HG03378 (cell line): ENCODE data around the gene PLEKHG3.
"Not testable (repeated sequence)": the region's sequence is repeated elsewhere in the genome, so short reads cannot be mapped to it uniquely, and the experiment has no call there.

Source experiments
- ATAC-seq: cut with Tn5 transposase; IDR thresholded peaks from one replicate; pipeline ENCODE4 v1.9.1; 2021; ENCODE audit warnings: mild to moderate bottlenecking, moderate library complexity; ENCODE audit not compliant: unreplicated experiment

The PLEKHG3 gene

GRCh38 chr14:64686282-64686615, 18.0 kb upstream of the PLEKHG3 start:
- ATAC-seq: no peak

DNA sequence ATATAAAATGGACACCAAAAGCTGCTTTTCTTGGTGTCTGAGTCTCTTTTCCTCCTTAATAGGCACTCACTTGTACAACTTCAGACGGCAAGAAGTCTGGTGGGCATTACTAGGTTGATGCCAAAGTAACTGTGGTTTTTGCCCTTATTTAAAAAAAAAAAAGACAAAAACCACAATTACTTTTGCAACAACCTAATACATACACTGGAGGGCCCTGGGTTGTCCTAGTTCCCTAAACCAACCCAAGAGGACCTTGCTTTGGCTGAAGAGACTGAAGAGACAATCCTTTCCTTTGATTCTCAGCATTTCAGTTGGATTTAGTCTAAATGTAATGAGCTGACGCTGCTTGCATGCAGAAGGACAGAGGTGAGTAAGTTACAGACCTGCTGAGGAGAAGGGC, 16.2 kb upstream of the PLEKHG3 start:
- ATAC-seq: no peak

GRCh38 chr14:64688811-64689281, 15.4 kb upstream of the PLEKHG3 start:
- no peak for ATAC-seq

GRCh38 chr14:64689289-64689688, 14.9 kb upstream of the PLEKHG3 start:
- no peak for ATAC-seq

- ATAC-seq: not testable (repeated sequence)
Measured at GRCh38 chr14:64690607-64691006, 13.6 kb upstream of the PLEKHG3 start.

DNA sequence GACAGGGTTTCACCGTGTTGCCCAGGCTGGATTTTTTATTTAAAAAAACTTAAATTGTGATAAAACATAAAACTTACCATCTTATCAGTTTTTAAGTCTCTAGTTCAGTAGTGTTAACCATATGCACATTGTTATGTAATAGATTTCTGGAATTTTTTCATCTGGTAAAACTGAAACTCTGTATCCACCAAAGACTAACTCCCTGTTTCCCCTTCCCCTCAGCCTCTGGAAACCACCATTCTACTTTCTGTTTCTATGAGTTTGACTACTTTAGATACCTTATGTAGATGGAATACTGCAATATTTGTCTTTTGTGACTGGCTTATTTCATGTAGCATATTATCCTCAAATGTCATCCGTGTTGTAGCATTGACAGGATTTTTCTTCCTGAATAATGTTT, 12.8 kb upstream of the PLEKHG3 start:
- ATAC-seq: no peak

DNA sequence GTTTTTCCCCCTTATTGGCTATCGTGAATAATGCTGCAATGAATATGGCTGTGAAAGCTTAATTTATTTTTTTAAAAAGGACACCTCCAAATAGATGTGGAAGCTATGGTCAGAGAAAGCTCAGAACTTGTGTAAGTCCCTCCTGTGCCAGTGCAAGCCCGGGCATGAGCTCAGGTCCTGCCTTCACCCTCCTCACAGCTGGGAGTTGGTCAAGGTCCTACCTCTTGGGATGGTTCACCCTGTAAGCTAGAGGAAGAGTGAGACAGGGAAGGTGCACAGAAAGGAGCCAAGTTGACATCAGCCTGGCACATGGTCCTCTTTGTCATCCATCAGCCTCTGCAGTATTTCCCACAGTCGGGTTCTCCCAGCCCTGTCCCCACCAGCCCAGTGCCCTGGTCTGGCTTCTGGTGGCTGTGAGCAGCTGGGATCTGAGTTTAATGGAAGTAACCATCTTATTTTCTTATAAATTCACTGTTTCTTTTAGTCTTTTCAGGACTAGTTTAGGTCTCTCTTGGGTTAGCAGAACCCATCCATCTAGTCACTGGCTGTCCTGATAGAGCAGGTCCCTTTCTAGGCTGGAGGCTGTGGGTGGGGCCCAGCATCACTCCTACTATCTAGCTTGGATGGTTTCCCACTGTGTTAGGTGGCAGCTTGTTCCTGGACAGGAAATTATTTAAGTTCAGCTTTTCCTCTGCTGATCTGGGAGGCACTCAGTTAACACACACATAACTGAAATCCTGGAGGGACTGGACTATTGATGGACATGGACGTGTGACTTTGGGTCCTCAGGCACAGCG, 11.8 kb upstream of the PLEKHG3 start:
- no peak for ATAC-seq

- no peak for ATAC-seq
Measured at GRCh38 chr14:64692986-64693809, 11.0 kb upstream of the PLEKHG3 start.

GRCh38 chr14:64693810-64694165, 10.4 kb upstream of the PLEKHG3 start:
- ATAC-seq: no peak

DNA sequence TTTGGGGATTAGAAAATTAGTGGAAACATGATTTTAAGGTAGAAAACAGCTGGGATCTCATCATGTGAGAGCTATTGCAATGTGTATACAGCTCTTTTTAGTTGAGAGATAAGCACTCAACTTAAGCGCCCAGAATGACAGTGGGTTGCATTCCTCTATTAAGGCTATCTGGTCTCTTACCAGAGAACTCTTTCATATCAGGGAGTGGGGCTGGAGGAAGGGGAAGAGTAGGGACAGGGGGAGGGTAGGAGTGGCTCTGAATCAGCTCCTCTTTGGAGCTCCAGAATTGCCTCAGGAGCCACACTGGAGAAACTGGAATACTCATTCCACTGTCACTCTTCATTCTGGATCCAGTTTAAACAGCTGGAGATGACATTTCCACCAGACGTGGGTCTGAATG, 9.2 kb upstream of the PLEKHG3 start:
- ATAC-seq: no peak

DNA sequence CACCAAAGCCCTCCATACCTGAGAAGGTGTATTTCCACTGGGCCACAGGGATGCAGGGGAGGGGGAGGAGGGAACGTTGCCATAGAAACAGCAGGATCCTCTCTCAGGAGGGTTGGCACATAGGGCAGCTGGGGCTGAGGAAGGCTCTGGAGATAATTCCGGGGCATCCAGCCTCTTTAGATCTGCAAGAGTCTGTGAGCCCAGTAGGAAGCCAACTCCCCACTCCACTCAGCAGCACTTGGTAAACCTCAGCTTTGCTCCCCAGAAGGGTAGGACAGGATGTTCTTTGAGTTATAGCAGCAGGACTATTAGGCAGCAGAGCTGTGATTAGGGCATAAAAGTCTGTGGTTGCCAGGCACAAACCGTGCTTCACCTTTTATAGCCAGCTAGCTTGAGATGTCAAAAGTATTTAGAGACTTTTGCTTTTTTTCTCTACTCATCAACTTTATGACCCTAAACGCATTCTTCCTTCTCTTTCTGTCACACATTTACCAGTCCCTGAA, 7.8 kb upstream of the PLEKHG3 start:
- ATAC-seq: no peak

DNA sequence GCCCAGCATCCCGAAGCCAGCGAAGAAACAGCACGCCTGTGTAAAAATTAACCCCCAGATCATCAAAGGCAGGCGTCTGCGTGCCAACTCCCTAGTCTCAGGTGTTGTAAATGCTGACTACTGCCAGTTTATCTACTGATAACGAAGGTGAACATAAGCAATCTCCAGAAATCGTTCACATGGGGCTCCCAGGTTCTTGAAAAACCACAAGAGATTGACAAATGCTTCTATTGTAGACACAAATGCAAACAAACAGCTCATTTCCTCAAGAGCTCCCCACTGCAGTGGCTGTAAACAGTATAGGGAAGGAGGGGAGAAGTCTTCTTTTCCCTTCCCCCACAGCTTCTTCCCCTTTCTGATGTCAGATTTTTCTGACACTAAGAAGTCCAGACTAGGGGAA, 5.3 kb upstream of the PLEKHG3 start:
- no peak for ATAC-seq

GRCh38 chr14:64700290-64700689, 3.9 kb upstream of the PLEKHG3 start:
- no peak for ATAC-seq

- ATAC-seq: no peak
Measured at GRCh38 chr14:64700894-64701293, 3.3 kb upstream of the PLEKHG3 start.

GRCh38 chr14:64701660-64702059, 2.6 kb upstream of the PLEKHG3 start:
- no peak for ATAC-seq

GRCh38 chr14:64702493-64703394, 1.5 kb upstream of the PLEKHG3 start:
- ATAC-seq: no peak

GRCh38 chr14:64703395-64704142, 655 bp upstream of the PLEKHG3 start:
- no peak for ATAC-seq

- ATAC-seq: no peak
Measured at GRCh38 chr14:64704743-64705380, 638 bp downstream of the PLEKHG3 start.

DNA sequence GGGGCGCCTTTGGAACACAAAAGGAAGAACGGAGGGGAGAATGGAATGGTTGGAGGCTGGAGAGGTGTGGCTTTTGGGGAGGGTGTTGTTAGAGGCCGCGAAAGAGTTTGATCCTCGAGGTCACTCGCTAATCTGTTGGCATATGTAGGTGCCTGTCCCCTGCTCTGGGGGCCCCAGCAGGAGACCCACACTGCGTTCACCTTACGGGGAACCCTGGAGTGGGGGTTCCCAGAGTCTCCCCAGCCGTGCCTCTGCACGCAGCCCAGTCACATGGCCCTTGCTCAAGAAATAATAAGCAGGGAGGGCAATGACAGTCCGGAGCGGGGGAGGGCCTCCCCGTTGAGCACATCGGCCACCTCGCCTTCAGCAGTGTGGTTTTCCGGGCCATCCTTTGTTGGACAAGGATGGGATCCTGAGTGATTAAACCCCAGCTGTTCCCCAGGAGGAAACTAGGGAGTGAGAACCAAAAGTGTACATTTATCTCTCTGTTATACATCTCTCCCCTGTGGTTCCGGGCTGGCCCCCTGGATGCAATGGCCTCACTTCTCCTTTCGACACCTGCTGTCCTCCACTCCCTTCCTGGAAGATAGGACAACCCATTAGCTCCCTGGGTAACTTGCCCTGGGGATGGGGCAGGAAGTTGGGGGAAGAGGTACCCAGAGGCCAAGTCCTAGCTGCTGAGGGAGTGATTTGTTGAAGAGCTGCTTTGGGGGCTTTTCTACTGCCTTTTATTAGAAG, 1.3 kb downstream of the PLEKHG3 start:
- ATAC-seq: no peak
